GM11168 (cell line): ENCODE measurements around the gene PRIM1.
"Not testable (repeated sequence)": the region's sequence is repeated elsewhere in the genome, so short reads cannot be mapped to it uniquely, and the experiment has no call there.

Source experiments
- in situ Hi-C: fragments of 300-500 bp; cut with MboI; formaldehyde crosslinking; loops from one replicate; pipeline ENCODE4 v1.12.0; 2022; ENCODE audit warnings: low sequenced_read_pairs; ENCODE audit not compliant: unreplicated experiment

The PRIM1 gene

GRCh38 chr12:56751712-56752598, at the start of gene PRIM1:
Gene PRIM1, minus strand, starts transcription at chr12:56752323. Its CDS starts 25 bp downstream, at chr12:56752298.
- in situ Hi-C loops: no loop called here

- in situ Hi-C loops: no loop called here
These were observed 48.1 kb upstream of the PRIM1 start for GRCh38 chr12:56800221-56800620.

- in situ Hi-C loops: not testable (repeated sequence)
These were observed 47.2 kb upstream of the PRIM1 start for GRCh38 chr12:56799345-56799744.

- in situ Hi-C loops: not testable (repeated sequence)
These were observed 43.7 kb upstream of the PRIM1 start for GRCh38 chr12:56795791-56796190.

GRCh38 chr12:56795046-56795562, 43.0 kb upstream of the PRIM1 start:
- in situ Hi-C loops: not testable (repeated sequence)

- in situ Hi-C loops: not testable (repeated sequence)
These were observed 41.0 kb upstream of the PRIM1 start for GRCh38 chr12:56793124-56793523.

- in situ Hi-C loops: no loop called here
These were observed 40.6 kb upstream of the PRIM1 start for GRCh38 chr12:56792678-56793077.

GRCh38 chr12:56789429-56789828, 37.3 kb upstream of the PRIM1 start:
- in situ Hi-C loops: not testable (repeated sequence)

- in situ Hi-C loops: no loop called here
These were observed 35.4 kb upstream of the PRIM1 start for GRCh38 chr12:56787498-56787897.

GRCh38 chr12:56785874-56786273, 33.8 kb upstream of the PRIM1 start:
- in situ Hi-C loops: no loop called here

GRCh38 chr12:56785141-56785865, 33.2 kb upstream of the PRIM1 start:
- in situ Hi-C loops: no loop called here

GRCh38 chr12:56781726-56782125, 29.6 kb upstream of the PRIM1 start:
- in situ Hi-C loops: no loop called here

- in situ Hi-C loops: no loop called here
These were observed 26.6 kb upstream of the PRIM1 start for GRCh38 chr12:56778756-56779155.

GRCh38 chr12:56776654-56777053, 24.5 kb upstream of the PRIM1 start:
- in situ Hi-C loops: no loop called here

- in situ Hi-C loops: no loop called here
These were observed 23.5 kb upstream of the PRIM1 start for GRCh38 chr12:56775638-56776037.

GRCh38 chr12:56773113-56773512, 21.0 kb upstream of the PRIM1 start:
- in situ Hi-C loops: no loop called here

- in situ Hi-C loops: no loop called here
These were observed 20.5 kb upstream of the PRIM1 start for GRCh38 chr12:56772625-56773024.

- in situ Hi-C loops: loop anchor here (5.0 kb wide), 1 partner anchor 222 kb away; a partner anchor contains a TSS
These were observed 17.7 kb upstream of the PRIM1 start for GRCh38 chr12:56769868-56770267.

GRCh38 chr12:56768424-56768823, 16.3 kb upstream of the PRIM1 start:
- in situ Hi-C loops: loop anchor here (5.0 kb wide), 1 partner anchor 224 kb away; a partner anchor contains a TSS

- in situ Hi-C loops: loop anchor here (5.0 kb wide), 1 partner anchor 226 kb away; a partner anchor contains a TSS
These were observed 14.4 kb upstream of the PRIM1 start for GRCh38 chr12:56766535-56766934.
